Stimulated activated CD8-positive, alpha-beta memory T cell treated with anti-CD3 and anti-CD28 coated beads, Interleukin-12 subunit alpha, Interleukin-12 subunit beta, amount 100 ng/mL, for 4 hours (primary cell): ENCODE data around the gene BTBD9.

Experiments used
- DNase-seq: peaks from one replicate; pipeline ENCODE4 v3.0.0-alpha.2; 2020; ENCODE audit warnings: low read depth

The BTBD9 gene

GRCh38 chr6:38507173-38507572 lies 132.6 kb downstream of the BTBD9 start:
- no peak for DNase-seq

DNA sequence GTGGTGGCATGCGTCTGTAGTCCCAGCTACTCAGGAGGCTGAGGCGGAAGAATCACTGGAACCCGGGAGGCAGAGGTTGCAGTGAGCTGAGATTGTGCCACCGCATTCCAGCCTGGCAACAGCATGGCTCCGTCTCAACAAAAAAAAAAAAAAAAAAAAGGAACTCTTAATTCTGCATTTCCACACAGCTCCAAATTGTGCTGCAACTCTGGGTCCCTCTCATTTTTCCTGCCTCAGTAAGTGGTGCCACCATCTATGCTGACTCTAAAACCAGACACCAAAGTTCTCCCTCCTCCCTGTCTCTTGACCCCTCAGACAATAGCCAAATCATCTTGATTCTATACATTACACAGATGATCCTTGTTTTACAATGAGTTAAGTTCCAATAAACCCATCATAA lies 133.9 kb downstream of the BTBD9 start:
- DNase-seq, result no peak

- DNase-seq, result no peak
Observed at GRCh38 chr6:38504996-38505395, 134.7 kb downstream of the BTBD9 start.

DNA sequence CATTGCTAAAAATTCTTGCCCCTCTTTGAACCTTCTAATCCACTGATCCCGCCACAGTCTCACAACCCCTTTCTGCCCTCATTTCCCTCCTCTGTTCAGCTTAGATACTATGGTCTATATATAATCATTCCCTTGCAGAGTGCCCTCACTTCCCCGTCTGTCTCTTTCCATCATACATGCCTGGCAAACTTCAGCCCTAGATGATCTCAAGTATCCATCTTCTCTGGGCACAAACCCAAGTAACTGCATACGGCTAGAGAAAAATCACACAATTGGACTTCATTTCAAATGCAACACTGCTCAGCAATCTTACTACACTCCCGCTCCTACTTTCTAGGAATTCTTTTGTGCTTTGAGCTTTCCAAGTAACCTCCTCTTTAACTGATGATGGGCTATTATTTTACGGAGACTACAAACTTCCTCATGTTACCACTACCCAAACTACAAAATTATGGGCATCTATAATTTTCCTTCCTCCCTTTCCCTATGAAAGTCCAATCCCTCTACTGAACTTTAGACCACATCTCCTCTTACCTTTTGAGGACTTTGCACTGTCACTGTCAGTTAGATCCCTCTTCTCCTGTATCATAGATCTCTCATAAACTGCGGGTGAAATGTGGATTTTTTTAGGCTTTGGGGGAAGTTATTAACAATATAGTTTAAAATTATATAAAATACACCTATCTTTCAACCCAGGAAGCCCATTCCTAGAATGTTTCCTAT lies 135.6 kb downstream of the BTBD9 start:
- no peak for DNase-seq

DNA sequence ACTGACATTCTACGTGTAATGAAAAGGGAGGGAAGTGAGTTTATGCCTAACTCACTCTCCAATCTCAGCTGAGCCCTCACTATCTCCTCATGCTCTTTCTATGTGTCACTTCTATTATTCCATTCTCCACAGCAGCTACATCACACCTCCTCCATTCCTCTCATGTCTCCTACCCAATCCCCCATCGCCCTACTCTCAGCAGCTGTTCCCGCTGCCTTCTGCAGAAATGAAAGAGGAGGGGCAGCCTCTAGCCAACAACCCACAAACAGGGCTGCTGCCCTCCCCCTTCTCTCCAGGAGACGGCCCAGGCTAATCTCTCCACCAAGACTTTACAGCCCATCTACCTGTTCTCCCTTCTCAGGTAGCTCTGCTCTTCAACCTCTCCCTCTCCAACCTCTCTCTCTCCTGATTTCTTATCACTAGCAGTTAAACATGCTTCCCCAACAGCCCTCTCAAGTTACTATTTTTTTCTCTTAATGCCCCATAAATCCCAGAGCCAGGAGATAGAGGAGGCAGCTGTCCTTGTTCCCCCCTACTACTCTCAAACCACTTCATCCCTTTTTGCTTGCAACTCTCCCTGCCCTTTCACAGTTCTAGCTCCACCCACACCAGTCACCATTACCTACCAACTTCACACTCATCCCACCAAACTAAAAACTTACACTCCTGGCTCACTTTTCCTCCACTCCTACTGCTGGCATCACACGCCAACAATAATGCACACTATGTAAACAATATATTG lies 136.5 kb downstream of the BTBD9 start:
- DNase-seq, result no peak

GRCh38 chr6:38502423-38502822 lies 137.3 kb downstream of the BTBD9 start:
- DNase-seq, result no peak

DNA sequence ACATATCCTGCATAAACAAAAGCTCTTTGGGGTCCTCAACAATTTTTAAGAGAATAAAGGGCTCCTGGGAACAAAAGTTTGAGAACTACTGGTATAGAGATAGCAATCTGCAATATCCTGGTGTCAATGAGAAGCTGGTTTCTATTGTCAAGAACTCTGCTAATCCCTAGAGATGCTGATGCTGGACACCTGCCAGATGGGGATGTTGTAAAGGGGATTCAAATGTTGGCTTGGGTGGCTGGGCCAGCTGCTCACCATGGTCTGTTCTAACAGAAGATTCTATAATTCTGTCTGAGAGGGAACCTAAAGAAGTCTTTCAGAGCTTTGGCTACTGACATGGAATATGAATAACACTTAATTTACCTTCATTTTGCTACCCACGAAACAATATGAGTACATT lies 137.8 kb downstream of the BTBD9 start:
- no peak for DNase-seq

GRCh38 chr6:38499529-38500096 lies 140.1 kb downstream of the BTBD9 start:
- no peak for DNase-seq

DNA sequence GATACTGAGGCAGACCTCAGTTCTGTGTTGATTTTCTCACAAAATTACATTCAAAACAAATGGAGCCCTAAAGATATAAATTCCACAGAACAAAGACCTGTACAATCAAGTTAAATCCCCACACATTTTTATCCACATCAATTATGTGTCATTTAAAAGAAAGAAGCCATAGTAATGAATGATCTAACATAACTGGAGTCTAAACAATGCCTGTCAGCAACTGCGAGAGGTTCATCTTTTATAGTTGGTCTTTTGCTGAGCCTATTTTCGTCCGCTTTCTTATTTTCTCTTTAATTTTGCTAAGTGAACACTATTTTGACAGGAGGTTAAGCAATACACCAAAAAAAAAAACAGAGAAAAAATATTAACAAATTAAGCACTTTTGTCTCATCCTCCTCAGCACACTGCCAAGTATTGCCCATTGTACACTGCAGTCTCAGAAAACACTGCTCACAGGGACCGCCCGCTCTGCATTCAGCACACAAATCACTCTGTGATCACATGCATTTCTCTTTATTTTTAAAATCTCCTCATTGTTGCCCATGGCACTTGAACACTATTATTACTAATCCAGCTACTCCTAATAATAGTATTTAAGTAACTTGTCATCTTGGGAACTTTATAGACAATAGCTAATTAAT lies 140.8 kb downstream of the BTBD9 start:
- DNase-seq, result no peak

GRCh38 chr6:38498085-38498484 lies 141.6 kb downstream of the BTBD9 start:
- DNase-seq, result no peak

GRCh38 chr6:38497546-38497945 lies 142.2 kb downstream of the BTBD9 start:
- DNase-seq, result no peak

GRCh38 chr6:38495922-38496635 lies 143.7 kb downstream of the BTBD9 start:
- DNase-seq, result no peak

- no peak for DNase-seq
Observed at GRCh38 chr6:38495518-38495917, 144.2 kb downstream of the BTBD9 start.

GRCh38 chr6:38493931-38494547 lies 145.7 kb downstream of the BTBD9 start:
- DNase-seq, result peak; percentile 37

DNA sequence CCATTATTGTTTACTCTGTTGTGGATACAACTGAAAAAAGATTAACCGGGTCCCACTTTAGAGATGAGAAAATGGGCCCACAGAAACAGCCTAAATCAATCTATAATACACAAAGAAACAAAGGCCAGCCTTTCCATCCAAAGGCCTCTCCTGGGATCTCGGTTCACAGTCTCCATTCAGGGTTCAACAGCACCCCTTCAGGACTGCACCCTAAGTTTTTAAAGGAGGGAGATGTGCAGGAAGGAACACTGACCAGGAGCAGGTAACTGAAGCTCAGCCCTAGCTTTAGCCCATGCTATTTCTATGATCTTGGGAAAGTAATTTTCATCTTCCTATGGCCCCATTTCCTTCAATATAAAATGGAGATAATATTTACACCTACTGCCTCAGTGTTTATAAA lies 147.7 kb downstream of the BTBD9 start:
- no peak for DNase-seq

DNA sequence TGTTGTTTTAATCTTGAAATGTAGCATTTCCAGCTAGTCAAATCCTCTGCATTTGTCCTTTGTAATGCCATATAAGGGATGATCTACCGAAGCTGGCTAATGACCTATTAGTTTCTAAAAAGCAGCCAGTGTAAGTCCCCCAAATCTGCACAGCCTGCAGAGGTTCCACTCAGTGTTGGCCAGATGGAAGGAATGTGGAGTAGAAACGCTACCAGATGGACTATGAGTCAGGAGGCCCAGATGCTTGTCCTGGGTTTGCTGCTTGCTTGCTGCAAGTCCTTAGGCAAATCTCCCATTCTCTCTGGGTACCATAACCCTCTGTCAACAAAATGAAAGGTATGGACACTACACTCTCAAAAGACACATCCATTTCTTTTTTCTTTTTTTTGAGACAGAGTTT lies 149.8 kb downstream of the BTBD9 start:
- no peak for DNase-seq

DNA sequence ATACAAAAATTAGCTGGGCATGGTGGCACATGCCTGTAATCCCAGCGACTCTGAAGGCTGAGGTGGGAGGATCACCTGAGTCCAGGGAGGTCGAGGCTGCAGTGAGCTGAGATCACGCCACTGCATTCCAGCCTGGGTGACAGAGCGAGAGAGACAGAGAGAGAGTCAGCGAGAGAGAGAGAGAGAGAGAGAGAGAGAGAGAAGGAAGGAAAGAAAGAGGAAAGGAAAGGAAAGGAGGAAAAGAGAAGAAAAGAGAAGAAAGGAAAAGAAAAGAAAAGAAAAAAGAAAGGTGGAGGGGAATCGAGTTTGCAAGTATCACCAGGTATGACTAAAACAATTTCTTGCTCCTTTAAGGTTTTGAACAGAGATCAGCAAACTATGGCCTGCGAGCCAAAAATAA lies 152.3 kb downstream of the BTBD9 start:
- no peak for DNase-seq

- no peak for DNase-seq
Observed at GRCh38 chr6:38485488-38485887, 154.2 kb downstream of the BTBD9 start.

DNA sequence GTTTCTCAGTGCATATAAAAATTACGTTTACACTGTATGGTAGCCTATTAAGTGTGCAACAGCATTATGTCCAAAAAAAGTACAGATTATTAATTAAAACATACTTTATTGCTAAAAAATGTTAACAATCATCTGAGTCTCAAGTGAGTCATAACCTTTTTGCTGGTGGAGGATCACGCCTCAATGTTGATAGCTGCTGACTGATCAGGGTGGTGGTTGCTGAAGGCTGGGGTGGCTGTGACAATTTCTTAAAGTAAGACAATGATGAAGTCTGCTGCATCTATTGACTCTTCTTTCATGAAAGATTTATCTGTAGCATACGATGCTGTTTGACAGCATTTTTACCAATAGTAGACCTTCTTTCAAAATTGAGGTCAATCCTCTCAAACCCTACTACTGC lies 155.1 kb downstream of the BTBD9 start:
- DNase-seq, result no peak

DNA sequence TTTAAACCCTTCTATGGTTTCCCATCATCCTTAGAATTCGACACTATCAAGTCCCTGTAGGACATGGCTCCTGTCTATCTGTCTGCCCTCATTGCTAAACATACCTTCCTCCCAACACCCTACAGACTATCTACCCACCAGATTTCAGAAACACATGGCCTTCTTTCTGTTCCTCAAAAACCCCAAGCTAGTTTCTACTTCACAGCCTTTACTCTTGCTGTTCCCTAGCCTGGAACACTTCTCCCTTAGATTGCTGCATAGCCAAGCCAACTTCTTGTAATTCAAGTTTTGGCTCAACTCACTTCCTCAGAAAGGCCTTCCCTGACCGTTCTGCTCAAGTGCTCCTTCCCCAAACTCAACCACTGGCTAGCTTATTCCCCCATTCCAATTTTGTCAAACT lies 156.2 kb downstream of the BTBD9 start:
- no peak for DNase-seq

DNA sequence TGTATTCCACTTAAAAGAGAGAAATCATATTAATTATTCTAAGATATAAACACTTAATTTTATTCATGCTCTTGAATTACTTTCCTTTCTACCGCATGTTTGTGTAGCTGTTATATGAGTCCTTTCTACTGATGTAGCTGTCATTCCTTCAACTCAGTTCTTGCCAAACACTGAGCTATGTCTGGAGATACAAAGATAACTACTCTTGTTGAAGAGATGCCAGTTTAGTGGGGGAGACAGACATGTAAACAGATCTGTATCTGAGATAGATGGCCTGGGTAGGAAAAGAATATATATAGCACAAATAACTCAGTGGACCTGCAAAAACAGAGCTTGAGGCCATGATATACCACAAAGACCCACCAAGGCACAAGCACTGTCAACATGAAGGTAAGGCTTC lies 157.3 kb downstream of the BTBD9 start:
- no peak for DNase-seq

GRCh38 chr6:38481851-38482250 lies 157.9 kb downstream of the BTBD9 start:
- no peak for DNase-seq
